Heart left ventricle (tissue), 13 donors: Measurements from ENCODE around the gene PHTF1.

Experiments
- CTCF ChIP-seq, 12 donors: fragments of 200-600 bp; sonication (generic) in 4 of 12; IDR thresholded peaks; one replicate each; pipeline versions ENCODE4 v1.5.0 to v1.8.0; 2018 to 2022; ENCODE audit warnings: antibody characterized with exemption in 12 of 12, mild to moderate bottlenecking in 5 of 12
- POLR2A ChIP-seq, 2 donors: fragments of 450-650 bp; IDR thresholded peaks; one replicate each; pipeline ENCODE4 v1.6.1; 2017; ENCODE audit warnings: antibody characterized with exemption in 2 of 2, mild to moderate bottlenecking in 2 of 2, moderate library complexity in 2 of 2
- donor health status: ischemic (EF 13 %, LVEDD 7.1; RV severe dilation, severe dysfunction).
- donor health status: DM: no; HTN: yes; CAD: no.
- donor health status: DM: no; HTN: no; CAD: no.
- donor health status: ischemic (EF 25% LVEDD 6.9; RV normal size, moderate dysfunction).
- donor health status: ischemic (EF 25% LVEDD 5.7; RV mildly dilated, moderate dysfunction).
- donor health status: ischemic (EF 35%, LVEDD 5.7; RV mildly dilated, moderate dysfunction).
- donor health status: nonischemic (EF 11% LVEDD 7.7; RV severe dilation, severe dysfunction).
- donor health status: DM: yes; HTN: yes; CAD: no.
- donor health status: PGD.
- donor health status: ischemic (EF 29% LVEDD 5.4; RV normal size, mild dysfunction).
- donor health status: nonischemic (EF 23%, LVEDD 6.1; RV moderate dilation, normal function).

- no peak for TF ChIP-seq CTCF (IDR thresholded peaks at IDR 0.05)
- no peak for TF ChIP-seq POLR2A (IDR thresholded peaks at IDR 0.05)
Measured at GRCh38 chr1:113662101-113662500, 97.2 kb downstream of the PHTF1 start.
